BE2C (cell line): ENCODE results near the gene POU6F2.

Experiments used
- DNase-seq: peaks from one replicate; pipeline ENCODE4 v3.0.0-alpha.2; 2020
- H3K27me3 ChIP-seq: fragments of 250-450 bp; sonication (Bioruptor Pico); 2 replicates; pipeline ENCODE4 v1.5.1; 2020; ENCODE audit warnings: mild to moderate bottlenecking
- H3K36me3 ChIP-seq: fragments of 250-450 bp; sonication (Bioruptor Pico); 2 replicates; pipeline ENCODE4 v1.5.1; 2020; ENCODE audit warnings: mild to moderate bottlenecking
- H3K4me1 ChIP-seq: fragments of 250-450 bp; sonication (Bioruptor Pico); 2 replicates; pipeline ENCODE4 v1.5.1; 2020
- H3K4me3 ChIP-seq: 2 replicates; pipeline ENCODE4 v1.5.1; 2011; ENCODE audit warnings: low read depth, low read length
- H3K9me3 ChIP-seq: fragments of 250-450 bp; sonication (Bioruptor Pico); 2 replicates; pipeline ENCODE4 v1.5.1; 2020
- CTCF ChIP-seq: IDR thresholded peaks from 2 replicates; pipeline ENCODE4 v1.5.1; 2012; ENCODE audit warnings: mild to moderate bottlenecking, low read depth, low read length

Gene POU6F2

DNA sequence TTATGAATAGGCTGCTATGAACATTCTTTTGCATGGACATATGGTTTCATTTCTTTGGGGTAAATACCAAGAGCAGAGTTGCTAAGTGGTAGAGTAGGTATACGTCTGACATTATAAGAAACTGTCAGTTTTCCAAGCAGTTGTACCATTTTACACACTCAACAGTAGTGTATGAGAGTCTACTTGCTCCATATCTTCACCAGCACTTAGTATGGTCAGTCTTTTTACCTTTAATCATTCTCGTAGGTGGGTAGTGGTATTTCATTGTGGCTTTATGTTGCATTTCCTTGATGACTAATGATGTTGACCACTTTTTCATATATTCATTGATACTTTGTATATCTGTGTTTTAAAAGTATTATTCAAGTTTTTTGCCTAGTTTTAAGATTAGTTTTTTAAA, 45.1 kb downstream of the POU6F2 start:
- H3K4me3 ChIP-seq, result no peak overlapping the region
- no peak for TF ChIP-seq CTCF
- H3K9me3 ChIP-seq, result no peaks in the 10 kb centered on the region
- H3K4me1 ChIP-seq, result no peaks in the 10 kb centered on the region
- no peaks in the 10 kb centered on the region for H3K36me3 ChIP-seq
- DNase-seq, result no peak
- no peaks in the 10 kb centered on the region for H3K27me3 ChIP-seq

GRCh38 chr7:39027491-39027890, 49.8 kb downstream of the POU6F2 start:
- Histone ChIP-seq H3K4me1 (no peaks in the 10 kb centered on the region), H3K4me3 (no peak overlapping the region), H3K9me3 (no peaks in the 10 kb centered on the region), H3K36me3 (no peaks in the 10 kb centered on the region), H3K27me3 (no peaks in the 10 kb centered on the region)
- TF ChIP-seq CTCF, result no peak
- no peak for DNase-seq

- DNase-seq, result no peak
- TF ChIP-seq CTCF, result no peak
- no peaks in the 10 kb centered on the region for H3K36me3 ChIP-seq
- H3K4me1 ChIP-seq, result no peaks in the 10 kb centered on the region
- H3K4me3 ChIP-seq, result no peak overlapping the region
- H3K27me3 ChIP-seq, result peaks cover 14% of the 10 kb centered on the region
- no peaks in the 10 kb centered on the region for H3K9me3 ChIP-seq
Observed at GRCh38 chr7:39033885-39034624, 56.3 kb downstream of the POU6F2 start.

GRCh38 chr7:39035156-39035555, 57.4 kb downstream of the POU6F2 start:
- Histone ChIP-seq H3K9me3 (no peaks in the 10 kb centered on the region), H3K4me1 (no peaks in the 10 kb centered on the region), H3K36me3 (no peaks in the 10 kb centered on the region), H3K27me3 (peaks cover 14% of the 10 kb centered on the region), H3K4me3 (no peak overlapping the region)
- no peak for TF ChIP-seq CTCF
- no peak for DNase-seq

GRCh38 chr7:39035903-39036302, 58.2 kb downstream of the POU6F2 start:
- H3K4me3 ChIP-seq, result no peak overlapping the region
- H3K27me3 ChIP-seq, result peaks cover 14% of the 10 kb centered on the region
- no peaks in the 10 kb centered on the region for H3K4me1 ChIP-seq
- DNase-seq, result no peak
- TF ChIP-seq CTCF, result no peak
- no peaks in the 10 kb centered on the region for H3K36me3 ChIP-seq
- H3K9me3 ChIP-seq, result no peaks in the 10 kb centered on the region

DNA sequence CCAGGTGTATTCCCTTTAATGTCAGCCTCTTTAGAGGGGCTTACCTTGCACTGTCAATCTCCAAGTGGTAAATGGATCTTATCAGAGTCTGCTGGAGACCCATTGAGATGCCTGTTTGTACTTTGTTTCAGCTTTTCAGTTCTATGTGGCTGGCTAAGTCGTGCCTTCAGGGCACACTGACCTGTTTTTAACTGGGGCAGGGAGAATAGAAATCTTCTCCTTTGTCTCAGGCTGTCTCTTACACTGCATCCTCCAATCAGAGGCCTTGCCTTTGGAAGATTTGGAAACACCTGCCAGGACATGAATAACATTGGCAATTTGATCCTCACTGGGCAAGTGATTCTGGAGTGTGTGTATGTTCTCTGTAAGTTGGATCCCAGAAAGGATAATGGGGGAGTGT, 65.0 kb downstream of the POU6F2 start:
- no peak for TF ChIP-seq CTCF
- Histone ChIP-seq H3K4me3 (no peak overlapping the region), H3K4me1 (no peaks in the 10 kb centered on the region), H3K27me3 (peaks cover 5% of the 10 kb centered on the region; the same call in 1 of the 2 replicates), H3K36me3 (no peaks in the 10 kb centered on the region), H3K9me3 (no peaks in the 10 kb centered on the region)
- no peak for DNase-seq
